ENCODE results near the gene PLAAT3.

DNA sequence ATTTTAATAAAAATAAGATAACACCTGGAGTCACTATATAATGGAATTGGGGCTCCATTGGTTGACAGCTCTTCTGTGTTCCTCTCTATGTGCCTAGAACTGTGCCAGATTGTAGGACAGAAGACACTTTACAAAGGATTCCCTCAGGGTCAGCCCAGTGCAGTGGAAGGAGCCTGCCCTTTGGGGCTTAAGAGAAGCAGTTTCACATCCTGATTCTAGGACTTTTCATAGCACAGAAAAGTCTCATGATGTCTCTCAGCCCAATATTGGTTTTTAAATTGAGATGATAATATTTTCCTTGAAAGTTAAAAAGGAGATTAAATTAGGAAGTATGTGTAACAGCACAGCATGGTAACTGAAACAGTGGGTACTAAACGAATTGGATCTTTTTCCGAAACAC is 70.5 kb downstream of the PLAAT3 start:
- TF ChIP-seq, protein P1, sequence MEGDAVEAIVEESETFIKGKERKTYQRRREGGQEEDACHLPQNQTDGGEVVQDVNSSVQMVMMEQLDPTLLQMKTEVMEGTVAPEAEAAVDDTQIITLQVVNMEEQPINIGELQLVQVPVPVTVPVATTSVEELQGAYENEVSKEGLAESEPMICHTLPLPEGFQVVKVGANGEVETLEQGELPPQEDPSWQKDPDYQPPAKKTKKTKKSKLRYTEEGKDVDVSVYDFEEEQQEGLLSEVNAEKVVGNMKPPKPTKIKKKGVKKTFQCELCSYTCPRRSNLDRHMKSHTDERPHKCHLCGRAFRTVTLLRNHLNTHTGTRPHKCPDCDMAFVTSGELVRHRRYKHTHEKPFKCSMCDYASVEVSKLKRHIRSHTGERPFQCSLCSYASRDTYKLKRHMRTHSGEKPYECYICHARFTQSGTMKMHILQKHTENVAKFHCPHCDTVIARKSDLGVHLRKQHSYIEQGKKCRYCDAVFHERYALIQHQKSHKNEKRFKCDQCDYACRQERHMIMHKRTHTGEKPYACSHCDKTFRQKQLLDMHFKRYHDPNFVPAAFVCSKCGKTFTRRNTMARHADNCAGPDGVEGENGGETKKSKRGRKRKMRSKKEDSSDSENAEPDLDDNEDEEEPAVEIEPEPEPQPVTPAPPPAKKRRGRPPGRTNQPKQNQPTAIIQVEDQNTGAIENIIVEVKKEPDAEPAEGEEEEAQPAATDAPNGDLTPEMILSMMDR (IDR thresholded peaks at IDR 0.05): no peak
- TF ChIP-seq POLR2A (IDR thresholded peaks at IDR 0.05): no peak

Measured in heart left ventricle (tissue), 13 donors.